ENCODE data around the gene SMURF2.
"Not testable (repeated sequence)": the region's sequence is repeated elsewhere in the genome, so short reads cannot be mapped to it uniquely, and the experiment has no call there.

SMURF2 gene

DNA sequence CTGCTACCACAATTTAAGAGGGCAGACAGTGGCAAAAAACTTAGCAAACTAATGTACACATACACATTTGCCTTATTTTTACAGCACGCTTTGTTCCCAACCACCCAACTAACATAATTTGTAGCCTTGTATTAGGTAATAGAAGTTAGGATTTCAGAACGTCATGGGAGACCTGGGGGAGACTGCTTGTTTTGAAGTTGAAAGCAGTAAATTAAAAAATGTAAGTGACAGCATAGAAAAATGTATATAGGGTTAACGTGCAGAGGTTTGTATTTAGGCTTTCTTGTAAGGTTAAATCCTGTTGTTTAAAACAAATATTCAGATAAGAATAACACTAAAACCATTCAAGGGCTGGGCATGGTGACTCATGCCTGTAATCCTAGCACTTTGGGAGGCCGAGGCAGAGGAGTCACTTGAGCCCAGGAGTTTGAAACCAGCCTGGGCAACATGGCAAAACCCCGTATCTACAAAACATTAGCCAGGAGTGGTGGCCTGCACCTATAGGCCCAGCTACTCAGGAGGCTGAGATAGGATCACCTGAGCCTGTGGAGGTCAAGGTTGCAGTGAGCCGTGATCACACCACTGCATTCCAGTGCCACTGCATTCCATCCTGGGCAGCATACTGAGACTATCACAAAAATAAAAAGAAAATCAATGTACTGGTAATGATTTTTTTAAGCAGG, 2.3 kb upstream of the SMURF2 start:
- not testable (repeated sequence) for DNase-seq

DNA sequence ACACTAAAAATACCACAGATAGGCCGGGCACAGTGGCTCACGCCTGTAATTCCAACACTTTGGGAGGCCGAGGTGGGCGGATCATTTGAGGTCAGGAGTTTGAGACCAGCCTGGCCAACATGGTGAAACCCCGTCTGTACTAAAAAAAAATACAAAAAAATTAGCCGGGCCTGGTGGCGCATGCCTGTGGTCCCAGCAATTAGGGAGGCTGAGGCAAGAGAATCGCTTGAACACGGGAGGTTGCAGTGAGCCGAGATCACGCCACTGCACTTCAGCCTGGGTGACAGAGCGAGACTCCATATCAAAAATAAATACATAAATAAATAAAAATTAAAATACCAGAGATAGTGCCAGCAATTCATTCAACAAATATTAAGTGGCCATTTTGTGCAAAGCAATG, 1.7 kb upstream of the SMURF2 start:
- not testable (repeated sequence) for DNase-seq

DNA sequence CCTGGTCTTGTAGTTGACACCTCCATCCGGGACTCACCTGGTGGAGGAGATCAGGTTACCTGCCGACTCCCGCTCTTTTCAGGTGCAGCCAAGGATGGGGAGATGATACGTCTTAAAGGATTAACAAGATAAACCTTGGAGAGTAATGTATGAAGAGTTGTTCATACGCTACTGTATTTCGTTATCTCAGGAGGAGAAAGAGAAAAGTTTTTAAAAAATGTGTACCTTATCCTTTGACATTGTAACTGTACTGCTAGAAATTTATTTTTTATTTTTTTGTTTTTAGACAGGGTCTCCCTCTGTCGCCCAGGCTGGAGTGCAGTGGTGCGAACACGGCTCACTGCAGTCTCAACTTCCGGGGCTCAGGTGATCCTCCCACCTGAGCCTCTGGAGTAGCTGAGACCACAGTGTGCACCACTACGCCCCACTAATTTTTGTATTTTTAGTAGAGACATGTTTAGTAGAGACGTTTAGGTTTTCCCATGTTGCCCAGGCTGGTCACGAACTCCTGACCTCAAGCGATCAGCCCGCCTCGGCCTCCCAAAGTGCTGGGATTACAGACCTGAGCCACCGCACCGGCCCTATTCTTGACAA, 764 bp upstream of the SMURF2 start:
- no peak for DNase-seq

DNA sequence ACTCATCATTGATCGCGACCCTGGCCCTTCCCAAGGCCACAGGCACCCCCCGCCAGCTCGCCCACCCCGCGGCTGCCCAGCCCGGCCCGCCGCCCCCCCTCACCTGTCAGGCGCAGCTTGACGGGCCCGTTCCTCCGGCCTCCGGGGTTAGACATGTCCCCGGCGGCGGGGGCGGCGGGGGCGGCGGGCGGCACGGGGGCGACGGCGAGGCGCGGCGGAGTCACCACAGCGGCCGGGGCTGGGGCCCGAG, 456 bp downstream of the SMURF2 start:
- DNase-seq = no peak

DNA sequence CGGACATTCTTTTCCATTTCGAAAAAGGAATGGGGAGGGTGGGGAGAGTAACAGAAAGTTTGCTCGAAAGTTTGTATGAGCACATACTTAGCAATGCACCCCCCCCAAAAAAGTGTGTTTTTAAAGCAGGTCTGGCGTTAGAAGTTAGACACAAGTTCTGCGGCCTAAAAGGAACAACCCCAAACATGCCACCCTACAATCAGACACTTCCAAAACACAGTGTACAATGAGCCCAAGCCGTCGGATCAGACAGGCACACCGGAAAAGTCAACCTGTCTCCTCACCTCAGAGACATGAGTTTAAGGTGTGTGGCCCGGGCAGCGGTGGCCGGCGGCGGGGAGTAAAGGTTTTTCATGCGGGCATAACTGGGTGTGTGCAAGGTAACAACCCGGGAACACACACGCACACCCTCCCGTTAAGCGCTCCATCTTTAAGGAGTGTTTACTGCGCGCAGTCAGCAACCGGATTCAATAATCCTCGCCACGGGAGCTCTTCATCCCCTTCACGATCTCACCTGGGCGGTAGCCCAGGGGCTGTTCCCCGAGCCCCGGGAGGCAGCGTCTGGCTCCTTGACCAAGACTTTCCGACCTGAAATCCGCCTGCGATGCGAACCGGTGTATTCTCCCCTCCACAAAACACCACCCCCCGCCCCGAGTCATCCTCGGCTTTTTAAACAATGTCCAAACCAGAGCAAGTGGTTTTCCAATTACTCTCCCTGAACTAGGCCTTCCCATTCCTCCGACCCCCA, 955 bp downstream of the SMURF2 start:
- not testable (repeated sequence) for DNase-seq

DNA sequence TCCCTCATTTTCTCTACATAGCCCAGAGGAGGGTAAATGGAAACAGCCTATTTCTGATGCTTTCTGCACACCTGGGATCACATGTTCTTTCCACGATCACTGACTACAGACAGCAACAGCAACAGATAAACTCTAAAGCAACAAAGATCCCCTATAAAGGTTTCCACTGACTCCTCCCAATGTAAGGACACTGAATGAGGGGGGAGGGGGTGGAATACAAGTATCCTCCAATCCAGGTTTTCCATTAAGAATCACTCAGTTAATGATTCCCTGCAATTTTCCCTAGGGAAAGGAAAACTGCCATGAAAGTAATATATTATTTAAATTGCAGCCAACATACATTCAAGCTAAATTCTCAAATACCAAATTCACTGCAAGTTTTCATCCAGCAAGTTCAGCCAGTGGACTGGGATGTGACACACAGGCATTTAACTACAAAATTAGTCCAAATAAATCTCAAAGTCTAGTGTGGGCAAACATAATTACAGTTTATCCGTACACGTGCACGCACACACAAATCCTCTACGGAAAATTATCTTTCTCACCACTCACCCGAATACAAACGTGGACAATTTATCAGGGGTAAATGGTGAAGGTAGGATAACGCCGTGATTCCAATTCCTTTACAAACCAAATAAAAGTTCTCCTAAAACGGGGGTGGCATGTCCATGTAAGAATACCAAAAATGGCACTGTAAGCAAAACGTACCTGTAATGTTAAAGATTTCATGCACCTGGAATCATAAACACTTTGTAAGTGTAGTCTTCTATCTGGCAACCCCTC, 1.7 kb downstream of the SMURF2 start:
- DNase-seq = not testable (repeated sequence)

DNA sequence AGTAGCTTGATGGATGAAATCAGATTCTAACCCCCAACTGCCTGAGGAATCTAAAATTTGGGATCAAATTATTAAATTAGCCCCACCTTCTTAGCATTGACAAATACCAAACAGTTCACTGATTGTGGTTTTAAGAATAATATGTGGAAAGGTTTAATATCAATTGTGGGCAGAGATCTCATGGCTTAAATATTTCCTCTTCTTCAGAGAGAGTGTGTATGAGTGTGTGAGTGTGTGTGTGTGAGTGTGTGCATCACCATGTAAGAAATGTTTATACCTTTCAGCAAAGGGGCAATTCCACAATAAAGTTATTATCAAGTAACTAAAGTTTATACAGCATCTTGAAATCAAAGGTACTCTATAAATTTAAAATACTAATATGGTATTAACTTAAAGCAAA, 3.2 kb downstream of the SMURF2 start:
- DNase-seq = no peak

DNA sequence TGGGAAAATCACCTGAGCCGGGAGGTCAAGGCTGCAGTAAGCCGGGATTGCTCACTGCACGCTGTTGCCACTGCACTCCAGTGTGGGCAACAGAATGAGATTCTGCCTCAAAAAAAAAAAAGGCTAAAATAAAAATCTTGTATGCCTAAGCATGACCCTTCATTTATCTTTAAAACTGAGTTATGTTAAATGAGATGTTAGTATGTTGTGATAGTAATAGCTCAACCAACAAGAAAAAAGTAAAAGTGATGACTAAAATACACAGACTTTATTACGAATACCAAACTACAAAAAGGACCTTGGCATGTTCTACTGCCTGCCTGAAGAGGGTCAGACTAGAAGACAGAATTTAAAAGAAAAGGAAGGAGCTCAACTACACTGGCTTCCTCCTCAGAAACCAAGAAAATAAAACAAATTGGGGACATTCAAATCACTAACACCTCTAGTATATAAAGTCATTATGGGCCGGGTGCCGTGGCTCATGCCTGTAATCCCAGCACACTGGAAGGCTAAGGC, 4.4 kb downstream of the SMURF2 start:
- DNase-seq = no peak

DNA sequence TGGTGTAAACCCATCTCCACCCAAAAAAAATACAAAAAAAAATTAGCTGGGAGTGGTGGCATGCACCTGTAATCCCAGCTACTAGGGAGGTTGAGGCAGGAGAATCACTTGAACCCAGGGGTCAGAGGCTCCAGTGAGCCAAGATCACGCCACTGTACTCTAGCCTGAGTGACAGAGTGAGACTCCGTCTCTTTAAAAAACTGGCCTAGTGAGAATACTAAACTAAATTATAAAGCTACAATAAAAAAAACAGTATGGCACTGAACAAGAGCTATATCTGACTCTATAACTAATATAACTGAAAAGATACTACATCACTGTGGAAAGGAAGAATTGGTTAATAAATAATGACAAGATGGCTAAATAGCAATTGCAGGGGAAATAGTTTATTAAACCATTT, 6.4 kb downstream of the SMURF2 start:
- no peak for DNase-seq

DNA sequence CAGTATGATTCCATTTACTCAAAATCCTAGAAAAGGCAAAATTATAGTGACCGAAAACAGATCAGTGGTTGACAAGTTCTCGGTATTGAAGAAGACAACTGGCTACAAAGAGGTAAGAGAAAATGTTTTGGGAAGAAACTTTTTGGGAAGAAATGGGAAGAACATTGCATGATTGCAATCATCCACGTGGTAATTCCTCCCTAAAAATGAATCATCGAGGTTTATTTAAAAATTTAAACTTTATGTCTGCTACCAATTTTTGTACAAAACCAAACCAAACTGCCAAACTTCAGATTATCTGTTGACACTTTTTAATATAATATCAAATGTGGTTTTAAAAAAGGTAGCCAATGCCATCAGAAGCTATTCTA, 8.1 kb downstream of the SMURF2 start:
- DNase-seq = no peak

DNA sequence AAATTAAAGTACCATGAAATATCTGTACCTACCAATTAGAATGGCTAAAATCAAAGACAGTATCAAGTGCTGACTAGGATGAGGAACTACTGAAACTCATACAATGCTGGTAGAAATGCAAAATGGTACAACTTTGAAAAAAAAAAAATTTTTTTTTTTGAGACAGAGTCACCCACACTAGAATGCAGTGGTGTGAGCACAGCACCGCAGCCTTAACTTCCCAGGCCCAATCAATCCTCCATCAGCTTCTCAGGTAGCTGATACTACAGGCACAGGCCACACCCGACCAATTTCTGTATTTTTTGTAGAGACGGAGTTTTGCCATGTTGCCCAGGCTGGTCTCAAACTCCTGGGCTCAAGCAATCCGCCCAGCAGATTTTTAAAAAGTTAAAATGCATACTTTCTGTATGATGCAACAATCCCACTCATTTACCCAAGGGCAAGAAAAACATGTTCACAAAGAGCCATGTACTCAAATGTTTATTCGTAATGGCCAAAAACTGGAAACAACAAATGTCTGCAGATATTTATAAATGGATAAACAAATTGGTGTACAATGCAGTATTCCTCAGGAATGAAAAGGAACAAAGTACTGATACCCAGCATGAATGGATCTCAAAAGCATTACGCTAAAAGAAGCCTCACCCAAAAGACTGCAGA, 8.7 kb downstream of the SMURF2 start:
- DNase-seq = no peak

DNA sequence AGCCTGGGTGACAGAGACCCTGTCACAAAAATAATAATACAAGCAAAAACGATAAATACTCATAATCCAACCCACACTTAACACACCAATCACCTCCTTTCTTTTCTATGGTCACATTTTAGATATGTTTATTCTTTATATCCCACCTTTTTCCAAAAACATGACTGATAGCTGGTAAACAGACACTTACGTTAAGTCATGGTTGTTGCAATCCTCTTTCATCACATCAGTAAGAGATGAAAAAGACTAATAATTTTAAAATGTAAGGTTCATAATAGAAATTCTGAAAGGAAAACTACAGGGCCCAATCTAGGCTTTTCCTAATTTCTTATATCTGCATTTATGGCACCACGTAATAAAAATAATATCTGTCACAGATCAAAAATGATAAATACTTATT, 10.2 kb downstream of the SMURF2 start:
- no peak for DNase-seq

DNA sequence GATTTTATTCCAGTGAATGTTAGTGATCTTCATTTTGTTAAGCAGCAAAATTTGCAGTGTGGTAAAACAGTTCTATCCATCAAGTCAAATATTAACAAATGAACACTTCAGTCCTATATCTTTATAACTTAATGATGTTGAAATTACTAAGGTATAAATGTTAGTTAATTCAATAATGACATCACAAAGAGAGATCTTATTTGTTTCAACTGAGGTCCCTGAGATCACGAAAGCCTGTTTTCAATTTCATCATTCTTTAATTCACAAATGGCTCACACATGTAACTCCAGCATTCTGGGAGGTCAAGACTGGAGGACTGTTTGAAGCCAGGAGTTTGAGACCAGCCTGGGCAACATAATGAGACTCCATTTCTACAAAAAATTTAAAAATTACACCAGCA, 13.9 kb downstream of the SMURF2 start:
- DNase-seq = no peak

DNA sequence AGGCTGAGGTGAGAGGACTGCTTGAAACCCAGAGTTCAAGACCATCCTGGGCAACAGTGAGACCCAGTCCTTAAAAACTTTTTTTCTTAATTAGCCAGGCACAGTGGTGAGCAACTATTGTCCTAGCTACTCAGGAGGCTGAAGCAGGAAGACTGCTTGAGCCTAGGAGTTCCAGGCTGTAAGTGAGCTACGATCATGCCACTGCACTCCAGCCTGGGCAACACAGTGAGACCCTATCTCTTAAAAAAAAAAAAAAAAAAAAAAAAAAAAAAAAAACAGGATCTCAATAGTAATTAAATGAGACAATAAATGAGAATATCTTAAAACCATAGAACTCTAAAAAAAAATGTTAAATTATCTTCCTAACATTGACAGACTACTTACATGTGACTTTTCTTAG, 14.3 kb downstream of the SMURF2 start:
- DNase-seq = no peak

DNA sequence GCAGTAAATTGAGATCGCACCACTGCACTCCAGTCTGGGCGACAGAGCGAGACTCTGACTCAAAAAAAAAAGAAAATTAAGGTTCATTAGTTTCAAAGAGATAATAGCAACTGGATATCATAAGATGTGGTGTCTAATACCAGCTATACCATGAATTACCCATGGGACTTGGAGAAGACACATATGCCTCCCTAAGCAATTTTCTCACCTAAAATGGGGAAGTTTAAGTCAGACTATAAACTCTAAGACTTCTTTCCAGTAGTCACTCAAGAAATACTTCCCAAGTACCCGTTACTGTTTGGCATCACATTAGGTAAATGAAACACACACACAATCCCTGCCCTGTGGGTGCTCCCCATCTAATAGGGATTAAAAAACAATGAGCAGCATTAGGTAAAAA, 22.6 kb downstream of the SMURF2 start:
- no peak for DNase-seq

DNA sequence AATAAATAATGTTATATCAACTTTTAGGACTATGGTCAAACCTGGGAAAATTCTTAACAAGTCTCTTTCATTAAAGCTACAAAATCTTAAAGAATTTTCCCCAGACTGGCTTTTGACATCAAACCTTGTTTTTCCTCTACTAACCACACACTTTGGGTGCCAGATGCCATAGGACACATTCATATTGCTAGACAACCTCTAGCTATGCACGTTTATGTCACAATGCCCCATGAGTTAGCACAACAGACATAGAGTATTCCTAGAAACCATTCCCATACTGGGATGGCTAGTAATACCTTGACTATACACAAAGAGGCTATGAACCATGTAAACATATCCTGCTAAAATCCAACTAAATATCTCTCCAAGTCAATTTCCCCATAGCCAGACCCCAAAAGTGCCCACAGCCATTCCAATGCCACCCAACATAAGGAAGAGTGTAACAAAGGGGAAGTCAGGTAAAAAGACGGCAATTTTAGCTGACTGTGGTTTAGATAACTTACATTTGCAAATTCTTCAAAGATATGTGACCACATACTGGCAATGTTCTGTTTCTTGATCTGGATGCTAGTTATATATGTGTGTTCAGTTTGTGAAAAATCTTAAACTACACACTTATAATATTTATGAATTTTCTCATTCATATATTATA, 23.4 kb downstream of the SMURF2 start:
- no peak for DNase-seq

DNA sequence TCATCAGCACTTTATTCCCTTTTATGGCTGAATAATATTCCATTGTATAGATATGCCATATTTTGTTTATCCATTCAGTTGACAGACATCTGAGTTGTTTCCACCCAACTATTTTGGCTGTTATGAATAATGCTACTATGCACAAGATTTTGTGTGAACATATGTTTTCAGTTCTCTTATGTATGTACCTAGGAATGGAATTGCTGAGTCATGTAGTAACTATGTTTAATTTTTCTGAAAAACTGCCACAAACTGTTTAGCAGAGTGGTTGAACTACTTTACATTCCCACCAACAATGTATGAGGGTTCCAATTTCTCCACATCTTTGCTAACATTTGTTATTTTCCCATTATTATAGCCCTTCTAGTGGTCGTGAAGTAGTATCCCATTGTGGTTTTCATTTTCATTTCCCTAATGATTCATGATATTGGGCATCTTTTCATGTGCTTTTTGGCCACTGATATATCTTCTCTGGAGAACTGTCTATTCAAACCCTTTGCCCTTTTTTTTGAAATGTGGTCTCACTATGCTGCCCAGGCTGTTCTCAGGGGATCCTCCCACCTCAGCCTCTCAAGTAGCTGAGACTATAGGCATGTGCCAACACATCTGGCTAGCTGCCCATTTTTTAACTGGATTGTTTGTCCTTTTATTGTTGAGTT, 26.3 kb downstream of the SMURF2 start:
- DNase-seq = no peak

DNA sequence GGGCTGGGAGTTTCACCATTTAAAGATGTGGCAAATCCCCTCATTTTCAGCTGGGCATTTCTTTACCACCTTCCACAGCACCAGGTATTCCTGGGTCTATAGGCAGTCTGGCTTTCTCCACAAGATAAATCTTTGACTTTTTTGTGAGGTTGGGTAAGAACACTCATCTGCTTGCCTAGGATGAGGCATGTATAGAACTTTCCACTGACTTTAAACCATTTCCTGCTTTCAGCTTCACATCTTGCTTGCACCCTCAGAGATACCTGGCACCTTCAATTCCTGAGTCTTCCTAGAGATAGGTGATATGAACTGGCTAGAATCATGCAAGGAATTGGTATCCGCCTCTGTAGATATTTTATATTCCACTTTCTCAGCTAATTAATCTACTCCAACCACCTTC, 27.9 kb downstream of the SMURF2 start:
- DNase-seq = no peak

DNA sequence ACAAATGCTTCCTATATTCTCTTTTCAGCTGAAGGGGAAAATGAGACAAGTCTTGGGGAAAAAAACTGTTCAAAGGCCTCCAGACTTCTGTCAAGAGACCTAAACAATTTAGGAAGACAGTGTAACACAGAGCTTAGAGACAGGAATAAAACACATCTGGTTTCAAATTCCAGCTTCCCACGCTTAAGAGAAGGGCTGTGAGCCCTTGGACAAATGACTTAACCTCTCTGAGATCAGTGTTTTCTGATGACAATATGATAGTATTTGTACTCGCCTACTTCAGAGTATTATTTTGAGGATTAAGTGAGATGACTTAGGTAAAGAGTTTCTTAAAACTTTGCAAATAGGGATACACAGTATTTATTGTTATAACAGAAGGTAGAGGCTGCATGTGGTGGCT, 29.5 kb downstream of the SMURF2 start:
- DNase-seq = no peak

DNA sequence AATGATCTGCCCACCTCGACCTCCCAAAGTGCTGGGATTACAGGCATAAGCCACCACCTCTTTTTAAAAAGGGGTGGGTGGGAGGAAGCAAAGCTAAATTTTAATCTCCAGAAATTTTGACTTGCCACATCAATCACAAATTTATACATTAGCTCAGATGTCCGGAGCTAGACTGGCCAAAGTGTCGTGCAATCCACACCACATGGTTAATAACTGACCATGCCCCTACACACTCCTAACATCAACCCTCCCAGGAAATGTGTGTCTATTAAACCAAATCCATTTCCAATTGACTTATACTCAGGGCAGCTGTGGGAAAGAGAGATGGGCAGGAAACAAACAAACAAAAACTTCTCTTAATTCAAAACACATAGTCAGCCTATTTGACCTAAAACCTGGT, 29.9 kb downstream of the SMURF2 start:
- DNase-seq = no peak

DNA sequence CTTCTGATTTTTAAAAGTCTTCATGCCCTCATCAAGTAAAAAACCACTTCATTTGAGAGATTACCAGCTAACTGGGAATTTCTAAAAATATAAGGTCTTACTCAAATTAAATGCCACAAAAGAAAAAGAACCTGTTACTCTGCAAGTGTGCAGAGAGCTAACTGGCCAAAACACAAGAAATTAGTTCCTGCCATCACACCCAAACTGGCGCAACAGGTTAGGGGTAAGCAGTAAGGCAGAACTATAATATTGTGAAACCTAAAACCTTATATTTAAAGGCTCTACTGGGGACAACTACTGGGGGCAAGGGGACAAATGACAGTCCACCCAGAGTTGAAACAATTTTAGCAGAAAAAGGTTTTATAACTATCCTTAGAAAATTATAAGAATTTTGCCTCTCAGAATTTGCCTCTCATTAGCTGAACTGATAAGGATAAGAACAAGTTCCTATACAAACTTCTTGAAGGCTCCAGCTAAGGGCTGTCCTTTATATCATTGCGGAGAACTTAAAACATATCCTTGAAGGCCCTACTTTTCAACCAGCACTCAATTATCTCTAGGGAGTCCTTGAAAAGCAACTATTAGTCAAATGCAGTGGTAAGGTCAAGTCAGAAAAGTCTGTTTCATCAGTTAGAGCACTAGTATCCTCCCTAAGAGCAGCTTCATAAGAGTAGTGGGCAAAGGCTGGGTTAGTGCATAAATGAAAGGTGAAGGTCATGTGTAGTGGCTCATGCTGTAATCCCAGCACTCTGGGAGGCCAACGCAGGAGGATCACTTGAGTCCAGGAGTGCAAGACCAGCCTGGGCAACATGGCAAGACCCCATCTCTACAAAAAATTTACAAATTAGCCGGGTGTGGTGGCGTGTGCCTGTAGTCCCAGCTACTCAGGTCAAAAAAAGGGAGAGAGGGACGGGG, 31.5 kb downstream of the SMURF2 start:
- no peak for DNase-seq

All from T1000 (cell line).